Ishikawa (cell line): ENCODE measurements around the gene GID8.

ENCODE experiments used
- CEBPB ChIP-seq: IDR thresholded peaks from 2 replicates; pipeline ENCODE4 v1.6.1; 2012
- CREB1 ChIP-seq: IDR thresholded peaks from 2 replicates; pipeline ENCODE4 v1.6.1; 2012; ENCODE audit warnings: low read depth
- EGR1 ChIP-seq: IDR thresholded peaks from 2 replicates; pipeline ENCODE4 v1.6.1; 2012
- EP300 ChIP-seq: IDR thresholded peaks from 2 replicates; pipeline ENCODE4 v1.6.1; 2012; ENCODE audit warnings: borderline replicate concordance
- FOXM1 ChIP-seq: IDR thresholded peaks from 2 replicates; pipeline ENCODE4 v1.6.1; 2012; ENCODE audit warnings: low read depth, borderline replicate concordance
- MAX ChIP-seq: IDR thresholded peaks from 2 replicates; pipeline ENCODE4 v1.6.1; 2012
- NFIC ChIP-seq: IDR thresholded peaks from 2 replicates; pipeline ENCODE4 v1.6.1; 2012
- RAD21 ChIP-seq: IDR thresholded peaks from 2 replicates; pipeline ENCODE4 v1.6.1; 2012; ENCODE audit warnings: low read depth
- REST ChIP-seq: IDR thresholded peaks from 2 replicates; pipeline ENCODE4 v1.6.1; 2012; ENCODE audit warnings: low read depth, mild to moderate bottlenecking
- TAF1 ChIP-seq: IDR thresholded peaks from 2 replicates; pipeline ENCODE4 v1.6.1; 2012; ENCODE audit warnings: low read depth, mild to moderate bottlenecking
- TCF12 ChIP-seq: IDR thresholded peaks from 2 replicates; pipeline ENCODE4 v1.6.1; 2012; ENCODE audit warnings: low read depth
- TEAD4 ChIP-seq: IDR thresholded peaks from 2 replicates; pipeline ENCODE4 v1.6.1; 2012
- YY1 ChIP-seq: IDR thresholded peaks from 2 replicates; pipeline ENCODE4 v1.6.1; 2012; ENCODE audit warnings: low read depth
- ZBTB7A ChIP-seq: IDR thresholded peaks from 2 replicates; pipeline ENCODE4 v1.6.1; 2012; ENCODE audit warnings: low read depth
- TF ChIP-seq, protein P1 (sequence below): IDR thresholded peaks from 2 replicates; pipeline ENCODE4 v1.6.1; 2012

GID8 gene

DNA sequence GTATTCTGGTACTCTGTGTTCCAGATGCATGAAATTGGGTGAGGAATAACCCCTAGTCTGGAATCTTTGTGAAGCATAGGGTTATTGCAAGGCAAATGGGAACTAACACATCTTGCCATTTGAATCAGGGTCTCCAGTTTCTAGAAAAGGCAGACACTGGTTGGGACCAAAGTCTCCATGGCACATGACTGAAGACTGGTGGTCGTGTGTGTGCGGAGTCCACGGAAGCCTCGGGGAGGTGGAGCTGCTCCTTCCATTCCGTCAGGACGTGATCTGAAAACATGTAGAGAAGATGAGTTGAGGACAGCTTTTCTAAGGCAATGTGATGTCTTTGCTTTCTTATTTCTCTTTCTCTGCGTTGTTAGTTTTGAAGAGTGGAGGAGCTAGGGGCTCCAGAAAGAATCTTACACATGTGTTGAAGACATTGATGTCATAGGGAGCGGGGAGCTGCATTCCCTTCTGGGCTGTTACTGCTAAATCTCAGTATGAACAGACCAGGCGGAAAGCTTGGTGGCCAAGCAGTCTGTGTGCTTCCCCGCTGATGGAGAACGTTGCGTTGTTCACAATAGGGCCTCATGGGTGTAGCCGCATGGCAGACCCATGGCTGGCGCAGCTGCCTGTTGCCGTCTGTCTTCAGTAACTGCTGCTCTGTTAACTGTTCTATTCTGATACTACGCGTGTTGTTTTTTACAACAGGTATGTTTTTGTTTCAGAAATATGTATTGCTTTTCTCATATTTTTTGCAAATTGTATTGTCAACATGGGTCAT lies 9.8 kb downstream of the GID8 start:
- TF ChIP-seq ZBTB7A (no peak), TEAD4 (no peak), EP300 (no peak), NFIC (no peak), TAF1 (no peak), TCF12 (no peak), CREB1 (no peak), EGR1 (no peak), REST (no peak), RAD21 (no peak), FOXM1 (no peak), MAX (no peak), CEBPB (no peak), YY1 (no peak)
- TF ChIP-seq, protein P1, sequence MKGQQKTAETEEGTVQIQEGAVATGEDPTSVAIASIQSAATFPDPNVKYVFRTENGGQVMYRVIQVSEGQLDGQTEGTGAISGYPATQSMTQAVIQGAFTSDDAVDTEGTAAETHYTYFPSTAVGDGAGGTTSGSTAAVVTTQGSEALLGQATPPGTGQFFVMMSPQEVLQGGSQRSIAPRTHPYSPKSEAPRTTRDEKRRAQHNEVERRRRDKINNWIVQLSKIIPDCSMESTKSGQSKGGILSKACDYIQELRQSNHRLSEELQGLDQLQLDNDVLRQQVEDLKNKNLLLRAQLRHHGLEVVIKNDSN: no peak

DNA sequence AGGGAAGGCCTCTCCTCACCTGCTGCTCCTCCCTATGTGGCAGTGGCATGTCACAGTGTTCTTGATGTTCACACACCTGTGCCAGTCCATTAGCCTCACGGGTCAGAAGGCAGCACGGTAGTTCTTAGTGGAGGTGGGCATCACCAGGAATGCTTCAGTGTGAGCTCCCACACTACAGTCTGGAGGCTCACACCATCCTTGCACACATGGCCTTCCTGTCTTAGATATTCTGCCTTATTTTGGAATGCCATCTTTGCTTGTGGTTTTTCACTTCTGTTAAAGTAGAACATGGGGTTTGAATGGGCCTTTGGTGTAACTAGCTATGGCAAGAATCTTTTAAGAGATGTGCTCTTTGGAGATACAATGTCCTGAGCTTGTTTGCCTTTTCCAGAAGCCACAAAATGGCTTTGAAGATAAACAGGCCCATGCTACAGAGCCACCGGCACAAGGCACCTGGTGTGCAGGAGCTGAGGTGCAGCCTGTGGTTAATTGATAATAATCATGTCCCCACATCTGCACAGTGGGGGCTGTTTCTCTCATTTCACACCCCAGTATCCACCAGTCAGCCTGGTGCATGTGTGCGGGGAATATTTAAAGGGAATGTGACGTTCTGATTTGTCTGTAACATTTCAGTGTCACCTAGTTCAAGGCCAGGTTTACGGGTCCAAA lies 11.3 kb downstream of the GID8 start:
- TF ChIP-seq RAD21 (no peak), EGR1 (no peak), EP300 (no peak), TEAD4 (no peak), CEBPB (no peak), FOXM1 (no peak), YY1 (no peak), MAX (no peak), NFIC (no peak), TAF1 (no peak), TCF12 (no peak), ZBTB7A (no peak), REST (no peak), CREB1 (no peak)
- TF ChIP-seq, protein P1: no peak

DNA sequence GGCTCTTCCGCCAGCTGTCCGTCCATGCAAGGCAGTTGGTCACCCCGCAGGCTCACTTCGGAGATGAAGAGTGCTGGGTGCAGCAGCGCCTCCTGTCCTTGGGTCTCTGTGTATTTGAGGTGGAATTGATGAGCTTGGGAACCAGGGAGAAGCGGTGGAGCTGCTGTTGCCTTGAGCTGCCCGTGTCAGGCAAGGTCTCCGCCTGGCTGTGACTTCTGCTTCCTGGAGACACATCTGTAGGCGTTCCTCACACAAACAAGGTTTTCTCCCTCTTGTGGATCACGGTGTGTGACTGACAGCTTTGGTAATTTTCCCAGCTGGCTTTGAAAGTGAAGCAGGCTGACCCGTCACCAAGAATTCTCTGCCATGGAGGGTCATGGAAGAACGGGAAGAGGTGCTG lies 12.0 kb downstream of the GID8 start:
- TF ChIP-seq TAF1 (no peak), REST (no peak), NFIC (no peak), YY1 (no peak), RAD21 (no peak), TEAD4 (no peak), EP300 (no peak), ZBTB7A (no peak), EGR1 (no peak), CEBPB (no peak), FOXM1 (no peak), CREB1 (no peak), MAX (no peak), TCF12 (no peak)
- TF ChIP-seq, protein P1: no peak
